Parathyroid adenoma (tissue), 2 donors: ENCODE measurements around the gene ERICH2.

ENCODE experiments used
- H2AFZ ChIP-seq: fragments of 300-600 bp; sonication (generic); one replicate; pipeline ENCODE4 v1.7.0; 2017; ENCODE audit warnings: antibody characterized with exemption, mild to moderate bottlenecking
- H3K27ac ChIP-seq: fragments of 300-600 bp; sonication (generic); one replicate; pipeline ENCODE4 v1.7.0; 2017
- H3K27me3 ChIP-seq: fragments of 300-600 bp; sonication (generic); one replicate; pipeline ENCODE4 v1.7.0; 2017; ENCODE audit warnings: low read length; ENCODE audit not compliant: control insufficient read depth, insufficient read depth
- H3K36me3 ChIP-seq: fragments of 300-600 bp; sonication (generic); one replicate; pipeline ENCODE4 v1.7.0; 2017; ENCODE audit warnings: low read length; ENCODE audit not compliant: control insufficient read depth, insufficient read depth
- H3K4me1 ChIP-seq: fragments of 300-600 bp; sonication (generic); one replicate; pipeline ENCODE4 v1.7.0; 2017; ENCODE audit warnings: control low read depth
- H3K4me2 ChIP-seq: fragments of 300-600 bp; sonication (generic); one replicate; pipeline ENCODE4 v1.7.0; 2017; ENCODE audit warnings: low read length
- H3K4me3 ChIP-seq: fragments of 300-600 bp; sonication (generic); one replicate; pipeline ENCODE4 v1.7.0; 2017; ENCODE audit warnings: low read depth, low read length
- H3K79me2 ChIP-seq: fragments of 300-600 bp; sonication (generic); one replicate; pipeline ENCODE4 v1.7.0; 2017; ENCODE audit warnings: control low read depth
- H3K9ac ChIP-seq: fragments of 300-600 bp; sonication (generic); one replicate; pipeline ENCODE4 v1.7.0; 2017; ENCODE audit warnings: mild to moderate bottlenecking
- H3K9me3 ChIP-seq: fragments of 300-600 bp; sonication (generic); one replicate; pipeline ENCODE4 v1.7.0; 2017; ENCODE audit warnings: low read length; ENCODE audit not compliant: control insufficient read depth
- CTCF ChIP-seq: fragments of 300-600 bp; sonication (generic); IDR thresholded peaks from one replicate; pipeline ENCODE4 v1.7.0; 2017; ENCODE audit warnings: antibody characterized with exemption, mild to moderate bottlenecking
- donor health status: primary hyperparathyroidism.

Gene ERICH2

GRCh38 chr2:170818036-170818751 lies 48.0 kb downstream of the ERICH2 start:
- Histone ChIP-seq H3K4me1 (peaks cover 5% of the 10 kb centered on the region), H2AFZ (peak overlapping the region; percentile 90), H3K27me3 (no peaks in the 10 kb centered on the region), H3K9me3 (no peaks in the 10 kb centered on the region), H3K4me2 (peak overlapping the region; percentile 81), H3K36me3 (no peaks in the 10 kb centered on the region), H3K9ac (no peak overlapping the region), H3K79me2 (peaks cover 6% of the 10 kb centered on the region), H3K4me3 (peak overlapping the region; percentile 91), H3K27ac (peak overlapping the region; percentile 74)
- TF ChIP-seq CTCF, result no peak

- no peaks in the 10 kb centered on the region for H3K9me3 ChIP-seq
- peaks cover 6% of the 10 kb centered on the region for H3K79me2 ChIP-seq
- peak overlapping the region; percentile 81 for H3K4me2 ChIP-seq
- no peaks in the 10 kb centered on the region for H3K27me3 ChIP-seq
- TF ChIP-seq CTCF, result no peak
- H3K4me3 ChIP-seq, result peak overlapping the region; percentile 91
- H2AFZ ChIP-seq, result peak overlapping the region; percentile 90
- no peak overlapping the region for H3K9ac ChIP-seq
- no peaks in the 10 kb centered on the region for H3K36me3 ChIP-seq
- no peak overlapping the region for H3K27ac ChIP-seq
- peaks cover 5% of the 10 kb centered on the region for H3K4me1 ChIP-seq
Observed at GRCh38 chr2:170818752-170819470, 48.7 kb downstream of the ERICH2 start.

- Histone ChIP-seq H3K36me3 (no peaks in the 10 kb centered on the region), H2AFZ (no peak overlapping the region), H3K79me2 (peaks cover 6% of the 10 kb centered on the region), H3K4me3 (peak overlapping the region; percentile 91), H3K9me3 (no peaks in the 10 kb centered on the region), H3K27me3 (no peaks in the 10 kb centered on the region), H3K4me2 (peak overlapping the region; percentile 81), H3K4me1 (peaks cover 5% of the 10 kb centered on the region), H3K27ac (no peak overlapping the region), H3K9ac (no peak overlapping the region)
- no peak for TF ChIP-seq CTCF
Observed at GRCh38 chr2:170819680-170820664, 49.8 kb downstream of the ERICH2 start.

- no peak overlapping the region for H3K9ac ChIP-seq
Observed at GRCh38 chr2:170820757-170821530, 50.8 kb downstream of the ERICH2 start.

More at GRCh38 chr2:170820757-170821530, 50.8 kb downstream of the ERICH2 start:
- Histone ChIP-seq H3K4me2 (peak overlapping the region; percentile 81), H3K4me3 (peak overlapping the region; percentile 91), H3K27me3 (no peaks in the 10 kb centered on the region), H3K27ac (no peak overlapping the region), H2AFZ (no peak overlapping the region), H3K4me1 (peaks cover 5% of the 10 kb centered on the region), H3K9me3 (no peaks in the 10 kb centered on the region), H3K36me3 (no peaks in the 10 kb centered on the region), H3K79me2 (peaks cover 6% of the 10 kb centered on the region)
- no peak for TF ChIP-seq CTCF
